D721Med (cell line): ENCODE measurements around the gene WSCD2.

Experiments used
- DNase-seq: peaks from one replicate; pipeline ENCODE4 v3.0.0; 2011; ENCODE audit warnings: low spot score; ENCODE audit not compliant: insufficient read length
- FAIRE-seq: peaks from 2 replicates; lab custom pipeline; 2011; peaks lifted over from hg19 to GRCh38; lab: Jason Lieb, UNC
- CTCF ChIP-seq: IDR thresholded peaks from 2 replicates; pipeline ENCODE4 v1.5.1; 2012; ENCODE audit warnings: mild to moderate bottlenecking, control low read depth; ENCODE audit not compliant: insufficient read depth; ENCODE audit errors: missing control alignments

WSCD2 gene

GRCh38 chr12:108104657-108105056, 24.4 kb upstream of the WSCD2 start:
- TF ChIP-seq CTCF = no peak
- FAIRE-seq (no peak), DNase-seq (no peak)

- FAIRE-seq = no peak
- no peak for DNase-seq
- no peak for TF ChIP-seq CTCF
These were observed 22.5 kb upstream of the WSCD2 start for GRCh38 chr12:108106599-108106998.

DNA sequence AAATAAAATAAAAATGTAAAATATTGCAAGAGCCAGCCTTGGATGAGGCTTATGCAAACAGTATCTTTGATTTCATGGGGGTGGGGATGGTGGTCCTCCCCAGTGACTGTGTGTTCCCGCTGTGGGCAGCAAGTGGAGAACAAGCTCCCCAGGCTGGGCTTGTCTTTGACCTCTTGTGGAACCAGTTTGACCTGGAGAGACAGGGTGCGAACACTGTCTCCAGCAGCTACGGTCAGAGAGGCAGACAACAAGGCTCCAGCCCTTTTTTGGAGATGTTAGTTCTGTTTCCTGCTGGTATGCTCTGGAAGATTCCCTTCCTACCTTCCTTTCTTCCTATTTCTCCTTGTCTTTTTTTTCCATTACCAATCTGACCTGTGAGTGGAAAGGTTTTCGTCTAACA, 21.8 kb upstream of the WSCD2 start:
- TF ChIP-seq CTCF = no peak
- no peak for FAIRE-seq
- no peak for DNase-seq

GRCh38 chr12:108109504-108109903, 19.6 kb upstream of the WSCD2 start:
- TF ChIP-seq CTCF = no peak
- DNase-seq (no peak), FAIRE-seq (no peak)

GRCh38 chr12:108109954-108110353, 19.1 kb upstream of the WSCD2 start:
- FAIRE-seq = no peak
- no peak for TF ChIP-seq CTCF
- no peak for DNase-seq

GRCh38 chr12:108110844-108111243, 18.2 kb upstream of the WSCD2 start:
- no peak for FAIRE-seq
- no peak for DNase-seq
- TF ChIP-seq CTCF = no peak

DNA sequence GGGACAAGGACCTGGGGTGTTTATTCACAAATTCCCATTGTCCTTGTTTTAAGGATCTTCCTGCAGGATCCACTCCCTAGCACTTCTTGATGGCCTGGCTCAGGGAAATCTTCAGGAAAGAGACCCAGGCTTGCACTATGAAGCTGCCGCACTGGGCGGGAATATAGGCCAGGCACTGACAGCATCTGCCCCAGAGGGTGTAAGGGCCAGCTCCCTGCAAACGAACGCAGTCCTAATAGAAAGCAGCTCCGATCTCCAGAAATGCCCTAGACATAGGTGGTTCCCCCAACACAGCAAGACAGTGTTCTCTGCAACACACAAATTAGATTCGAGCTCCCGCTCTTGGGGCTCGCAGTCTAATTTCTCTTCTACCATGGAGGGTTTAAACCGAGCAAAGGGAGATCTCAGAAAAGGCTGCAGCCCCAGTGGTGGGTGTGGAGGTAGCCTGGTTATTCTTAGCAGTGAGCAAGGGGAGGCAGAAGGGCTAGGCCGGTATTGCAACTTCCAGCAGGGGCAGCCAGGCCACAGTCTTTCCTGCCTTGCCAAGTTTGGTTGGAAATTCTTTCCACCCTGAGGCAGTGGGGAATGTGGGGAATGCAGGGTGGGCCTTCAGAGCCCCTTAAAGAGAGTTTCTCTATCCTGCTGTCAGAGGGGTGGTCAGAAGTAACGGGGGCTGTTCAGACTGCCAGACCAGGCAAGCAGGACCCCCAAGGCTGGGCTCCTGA, 16.1 kb upstream of the WSCD2 start:
- no peak for TF ChIP-seq CTCF
- FAIRE-seq (no peak), DNase-seq (no peak)
